Ovary (tissue), 9 donors: ENCODE results near the gene GYS1. TPM values are rescaled to one million over a fixed set of nuclear protein-coding genes. Genes with fewer than 3 reads are reported as not detected.
A peak's percentile ranks its signal among the peaks of the same experiment; 100 is the strongest.

Source experiments
- DNase-seq, 5 donors: peaks; one replicate each; pipeline ENCODE4 v3.0.0-alpha.2; 2019 to 2020
- H3K27ac ChIP-seq, 2 donors: fragments of 200-600 bp; one replicate each; pipeline versions ENCODE4 v1.5.1 to v1.8.0; 2019 to 2022
- H3K27me3 ChIP-seq: fragments of 200-600 bp; one replicate; pipeline ENCODE4 v1.8.0; 2022
- H3K36me3 ChIP-seq: fragments of 200-600 bp; sonication (generic); one replicate; pipeline ENCODE4 v1.5.1; 2019
- H3K4me1 ChIP-seq: one replicate; pipeline ENCODE4 v1.8.1; 2013; ENCODE audit warnings: mild to moderate bottlenecking, moderate library complexity; ENCODE audit not compliant: insufficient read depth
- H3K4me3 ChIP-seq: fragments of 200-600 bp; sonication (generic); one replicate; pipeline ENCODE4 v1.5.1; 2017
- H3K9me3 ChIP-seq, 2 donors: fragments of 200-600 bp in 1 of 2; sonication (generic) in 1 of 2; one replicate each; pipeline versions ENCODE4 v1.5.1 to v1.8.1; 2013 to 2019; ENCODE audit warnings: mild to moderate bottlenecking in 1 of 2, moderate library complexity in 1 of 2
- CTCF ChIP-seq, 3 donors: fragments of 450-650 bp in 2 of 3; fragments of 200-600 bp in 1 of 3; IDR thresholded peaks; one replicate each; pipeline versions ENCODE4 v1.5.1 to v1.8.0; 2016 to 2022; ENCODE audit warnings: antibody characterized with exemption in 3 of 3, mild to moderate bottlenecking in 1 of 3
- EP300 ChIP-seq: sonication (generic); formaldehyde crosslinking; IDR thresholded peaks from one replicate; pipeline ENCODE4 v1.6.1; 2017; ENCODE audit warnings: antibody characterized with exemption
- POLR2A ChIP-seq: fragments of 450-650 bp; IDR thresholded peaks from one replicate; pipeline ENCODE4 v1.6.1; 2017; ENCODE audit warnings: antibody characterized with exemption, mild to moderate bottlenecking, moderate library complexity
- WGBS, 3 donors: extraction: QIAGEN DNeasy Blood & Tissue Kit in 1 of 3; methylation state at CpG; one replicate each; pipeline versions ENCODE4 v1.1.5 to v1.1.7; 2013 to 2017; 5-methylcytosine and 5-hydroxymethylcytosine counted together
- intact Hi-C, 4 donors: fragments of 100-400 bp; cut with DNase I; formaldehyde crosslinking; loops; one replicate each; pipeline versions ENCODE4 v1.11.0 to v1.15.1; 2022 to 2023
- polyA plus RNA-seq, 2 donors: library from polyadenylated mRNA; stranded (reverse); fragments of 200-250 nt in 1 of 2; fragments of 350-450 nt in 1 of 2; fragmentation: Illumina TruSeq in 1 of 2; extraction: RNeasy Lipid Tissue Mini Kit (QIAGEN cat#74804) in 1 of 2; gene quantifications; one replicate each; pipeline ENCODE4 v1.2.3, GENCODE V29; 2013 to 2014
- total RNA-seq, 7 donors: library from RNA; depleted of rRNA in 2 of 7; stranded (reverse); fragments of >200 nt in 2 of 7; fragmentation: NEBNext Ultra II Directional in 3 of 7; extraction: Animal tissue kit (Norgen Biotek cat#: 25700) in 3 of 7; gene quantifications; one replicate each; pipeline versions ENCODE4 v1.1.0 to v1.2.4, GENCODE V29; 2016 to 2023
- donor health status: DM: no; HTN: no; CAD: no; lungs with moderate emphysema.
- donor health status: DM: no; HTN: no; CAD: no.
- donor health status: Bipolar disorder and iron deficiency.
- donor health status: DM: yes; HTN: yes; CAD: no.
- donor health status: DM: no; HTN: no; CAD: no.
- donor health status: DM: yes; HTN: yes; CAD: no.

Gene GYS1
- total and polyA plus RNA-seq, 9 donors = 16.3 to 33.6 (median 29.0) TPM

GRCh38 chr19:48997972-48998371 is 4.9 kb upstream of the GYS1 start:
- H3K27ac ChIP-seq = no peak overlapping the region
- no peaks in the 10 kb centered on the region for H3K27me3 ChIP-seq
- no peak overlapping the region for H3K4me3 ChIP-seq
- peaks cover 4% of the 10 kb centered on the region for H3K4me1 ChIP-seq
- no peaks in the 10 kb centered on the region for H3K36me3 ChIP-seq
- DNase-seq = no peak
- no peak for TF ChIP-seq EP300
- TF ChIP-seq POLR2A = no peak
- TF ChIP-seq CTCF (IDR thresholded peaks at IDR 0.05) = no peak
- WGBS, 3 donors = 75 to 83% (median 78%) methylated on average over 5 of the region's 5 CpGs
- H3K9me3 ChIP-seq = no peaks in the 10 kb centered on the region
- intact Hi-C loops = no loop called here

- DNase-seq = no peak
- intact Hi-C loops = no loop called here
- TF ChIP-seq EP300 = no peak
- TF ChIP-seq CTCF (IDR thresholded peaks at IDR 0.05) = no peak
- TF ChIP-seq POLR2A = no peak
- Histone ChIP-seq H3K36me3 (no peaks in the 10 kb centered on the region), H3K9me3 (no peaks in the 10 kb centered on the region), H3K27me3 (no peaks in the 10 kb centered on the region), H3K4me1 (peaks cover 16% of the 10 kb centered on the region), H3K4me3 (peak overlapping the region; percentile 78), H3K27ac (peak overlapping the region; percentile 83 to 86)
- 0 to 2% (median 1%) methylated on average over 12 to 13 of the region's 13 CpGs for WGBS, 3 donors
Measured at GRCh38 chr19:48994035-48994386, 902 bp upstream of the GYS1 start.

- TF ChIP-seq EP300 (no peak), CTCF (IDR thresholded peaks at IDR 0.05) (no peak), POLR2A (no peak)
- Histone ChIP-seq H3K4me3 (peak overlapping the region; percentile 78), H3K4me1 (peaks cover 16% of the 10 kb centered on the region), H3K9me3 (no peaks in the 10 kb centered on the region), H3K36me3 (no peaks in the 10 kb centered on the region), H3K27ac (peak overlapping the region; percentile 83 to 86), H3K27me3 (no peaks in the 10 kb centered on the region)
- WGBS, 3 donors = 0 to 1% (median 1%) methylated on average over 18 to 20 of the region's 20 CpGs
- DNase-seq = peak in 2 of 5 donors; percentile 39 to 54
- intact Hi-C loops = no loop called here
Measured at GRCh38 chr19:48992581-48993174, 431 bp downstream of the GYS1 start.

GRCh38 chr19:48991873-48992580 is 1.1 kb downstream of the GYS1 start:
- H3K4me1 ChIP-seq = peaks cover 16% of the 10 kb centered on the region
- WGBS, 3 donors = 5 to 9% (median 9%) methylated on average over 8 of the region's 8 CpGs
- intact Hi-C loops = no loop called here

More at GRCh38 chr19:48991873-48992580, 1.1 kb downstream of the GYS1 start:
- Histone ChIP-seq H3K36me3 (no peaks in the 10 kb centered on the region), H3K4me3 (peak overlapping the region; percentile 78), H3K9me3 (no peaks in the 10 kb centered on the region), H3K27me3 (no peaks in the 10 kb centered on the region), H3K27ac (peak overlapping the region; percentile 83 to 86)
- TF ChIP-seq POLR2A = peak; percentile 40
- no peak for TF ChIP-seq CTCF (IDR thresholded peaks at IDR 0.05)
- TF ChIP-seq EP300 = no peak
- DNase-seq = peak; percentile 49 to 71 (median 55)
